ENCODE measurements around the gene STIL.
A peak's percentile ranks its signal among the peaks of the same experiment; 100 is the strongest.
"Not testable (repeated sequence)": the region's sequence is repeated elsewhere in the genome, so short reads cannot be mapped to it uniquely, and the experiment has no call there.

STIL gene

GRCh38 chr1:47313915-47314664, at the start of gene STIL:
Gene STIL (minus strand): TSS chr1:47314147. CDS start chr1:47310319, 3,828 bp downstream.
- peak; percentile 99 for DNase-seq (ENCODE audit: low read depth in 2 of 2)

GRCh38 chr1:47362828-47363227, 48.9 kb upstream of the STIL start:
- no peak for DNase-seq (ENCODE audit: low read depth in 2 of 2)

- no peak for DNase-seq (ENCODE audit: low read depth in 2 of 2)
Measured at GRCh38 chr1:47361380-47361779, 47.4 kb upstream of the STIL start.

GRCh38 chr1:47351305-47351704, 37.4 kb upstream of the STIL start:
- no peak for DNase-seq (ENCODE audit: low read depth in 2 of 2)

GRCh38 chr1:47348246-47348645, 34.3 kb upstream of the STIL start:
- no peak for DNase-seq (ENCODE audit: low read depth in 2 of 2)

GRCh38 chr1:47347735-47348134, 33.8 kb upstream of the STIL start:
- no peak for DNase-seq (ENCODE audit: low read depth in 2 of 2)

GRCh38 chr1:47346979-47347378, 33.0 kb upstream of the STIL start:
- DNase-seq (ENCODE audit: low read depth in 2 of 2), result not testable (repeated sequence)

- peak in 1 of 2 experiments; percentile 11 for DNase-seq (ENCODE audit: low read depth in 2 of 2)
Measured at GRCh38 chr1:47340227-47340626, 26.3 kb upstream of the STIL start.

GRCh38 chr1:47338249-47339077, 24.5 kb upstream of the STIL start:
- DNase-seq (ENCODE audit: low read depth in 2 of 2), result no peak

- DNase-seq (ENCODE audit: low read depth in 2 of 2), result no peak
Measured at GRCh38 chr1:47337350-47337749, 23.4 kb upstream of the STIL start.

GRCh38 chr1:47334765-47335435, 21.0 kb upstream of the STIL start:
- DNase-seq (ENCODE audit: low read depth in 2 of 2), result no peak

- peak; percentile 49 to 51 for DNase-seq (ENCODE audit: low read depth in 2 of 2)
Measured at GRCh38 chr1:47333922-47334764, 20.2 kb upstream of the STIL start.

GRCh38 chr1:47333578-47333921, 19.6 kb upstream of the STIL start, which contains the start of gene CMPK1:
Gene CMPK1 (plus strand): TSS chr1:47333790. CDS start chr1:47333946, 156 bp downstream.
- DNase-seq (ENCODE audit: low read depth in 2 of 2), result peak; percentile 66 to 74

- DNase-seq (ENCODE audit: low read depth in 2 of 2), result no peak
Measured at GRCh38 chr1:47332779-47333577, 19.0 kb upstream of the STIL start.

GRCh38 chr1:47331875-47332274, 17.9 kb upstream of the STIL start:
- no peak for DNase-seq (ENCODE audit: low read depth in 2 of 2)

- DNase-seq (ENCODE audit: low read depth in 2 of 2), result no peak
Measured at GRCh38 chr1:47330212-47330611, 16.3 kb upstream of the STIL start.

GRCh38 chr1:47328992-47329391, 15.0 kb upstream of the STIL start:
- DNase-seq (ENCODE audit: low read depth in 2 of 2), result no peak

- no peak for DNase-seq (ENCODE audit: low read depth in 2 of 2)
Measured at GRCh38 chr1:47326271-47326670, 12.3 kb upstream of the STIL start.

- no peak for DNase-seq (ENCODE audit: low read depth in 2 of 2)
Measured at GRCh38 chr1:47325528-47325927, 11.6 kb upstream of the STIL start.

GRCh38 chr1:47324682-47325081, 10.7 kb upstream of the STIL start:
- no peak for DNase-seq (ENCODE audit: low read depth in 2 of 2)

- no peak for DNase-seq (ENCODE audit: low read depth in 2 of 2)
Measured at GRCh38 chr1:47323599-47324031, 9.7 kb upstream of the STIL start.

Data from fibroblast of skin of left quadriceps (primary cell).